Activated T-helper 1 cell treated with anti-CD3 and anti-CD28 coated beads, Interleukin-12 subunit alpha, Interleukin-12 subunit beta, Interleukin-2, Interleukin-4 antibody, amounts not matched to agents 30 ng/mL and 10 ng/mL and 1 ng/mL, durations not matched to agents 14 hours and 24 hours and 36 hours (primary cell): Measurements from ENCODE around the gene APBB2. TPM values are rescaled to one million over a fixed set of nuclear protein-coding genes. Genes with fewer than 3 reads are reported as not detected.

Source experiments
- DNase-seq: peaks from one replicate; pipeline ENCODE4 v3.0.0; 2021; ENCODE audit warnings: low spot score
- H3K27ac Mint-ChIP-seq: one replicate; pipeline ENCODE4 v1.8.0; 2021; ENCODE audit warnings: mild to moderate bottlenecking, mixed read lengths
- H3K27me3 Mint-ChIP-seq: one replicate; pipeline ENCODE4 v1.8.0; 2022; ENCODE audit warnings: mild to moderate bottlenecking, moderate library complexity, mixed read lengths; ENCODE audit not compliant: insufficient read depth
- H3K36me3 Mint-ChIP-seq: one replicate; pipeline ENCODE4 v1.8.0; 2021; ENCODE audit warnings: low read depth, mixed read lengths
- H3K4me1 Mint-ChIP-seq: one replicate; pipeline ENCODE4 v1.8.0; 2021; ENCODE audit warnings: low read depth, mixed read lengths
- H3K4me3 Mint-ChIP-seq: one replicate; pipeline ENCODE4 v1.8.0; 2021; ENCODE audit warnings: mild to moderate bottlenecking, moderate library complexity, mixed read lengths
- H3K9me3 Mint-ChIP-seq: one replicate; pipeline ENCODE4 v1.8.0; 2021; ENCODE audit warnings: mixed read lengths
- intact Hi-C: fragments of 100-400 bp; cut with micrococcal nuclease; formaldehyde crosslinking; loops from one replicate; pipeline ENCODE4 v1.15.1; 2024
- total RNA-seq: library from RNA; stranded (reverse); gene quantifications from 2 replicates; pipeline ENCODE4 v1.2.3, GENCODE V29; 2022

The APBB2 gene
- 11.0 and 11.3 TPM in 2 replicates for total RNA-seq

GRCh38 chr4:41214136-41214824 lies at the start of gene APBB2:
Gene APBB2, minus strand, starts transcription at chr4:41214542. Its CDS starts 181,288 bp downstream, at chr4:41033254.
- H3K4me1 Mint-ChIP-seq: peaks cover 27% of the 10 kb centered on the region
- H3K27me3 Mint-ChIP-seq: peaks cover 42% of the 10 kb centered on the region
- peak within 1 kb of the TSS; percentile 80 for H3K4me3 Mint-ChIP-seq
- H3K36me3 Mint-ChIP-seq: no peaks in the 10 kb centered on the region
- DNase-seq: peak; percentile 27
- no peak within 1 kb of the TSS for H3K27ac Mint-ChIP-seq
- intact Hi-C loops: loop anchor here (1.0 to 2.0 kb wide), 3 partner anchors 43 to 305 kb away; partner anchors contain the start of gene UCHL1
- no peaks in the 10 kb centered on the region for H3K9me3 Mint-ChIP-seq

GRCh38 chr4:41262198-41262597 lies 47.9 kb upstream of the APBB2 start:
- peaks cover 28% of the 10 kb centered on the region for H3K27me3 Mint-ChIP-seq
- peaks cover 5% of the 10 kb centered on the region for H3K4me1 Mint-ChIP-seq
- no peaks in the 10 kb centered on the region for H3K36me3 Mint-ChIP-seq
- H3K27ac Mint-ChIP-seq: no peak overlapping the region
- intact Hi-C loops: no loop called here
- H3K4me3 Mint-ChIP-seq: no peak overlapping the region
- H3K9me3 Mint-ChIP-seq: no peaks in the 10 kb centered on the region
- DNase-seq: no peak

GRCh38 chr4:41260116-41260733 lies 45.9 kb upstream of the APBB2 start:
- H3K4me3 Mint-ChIP-seq: no peak overlapping the region
- no peak overlapping the region for H3K27ac Mint-ChIP-seq
- intact Hi-C loops: no loop called here
- H3K4me1 Mint-ChIP-seq: peaks cover 5% of the 10 kb centered on the region
- DNase-seq: no peak
- no peaks in the 10 kb centered on the region for H3K9me3 Mint-ChIP-seq
- no peaks in the 10 kb centered on the region for H3K36me3 Mint-ChIP-seq
- peaks cover 42% of the 10 kb centered on the region for H3K27me3 Mint-ChIP-seq

GRCh38 chr4:41258783-41259182 lies 44.4 kb upstream of the APBB2 start:
- H3K9me3 Mint-ChIP-seq: no peaks in the 10 kb centered on the region
- no peak overlapping the region for H3K27ac Mint-ChIP-seq
- no peak for DNase-seq
- H3K27me3 Mint-ChIP-seq: peaks cover 42% of the 10 kb centered on the region
- no peak overlapping the region for H3K4me3 Mint-ChIP-seq
- H3K36me3 Mint-ChIP-seq: no peaks in the 10 kb centered on the region
- H3K4me1 Mint-ChIP-seq: peaks cover 5% of the 10 kb centered on the region
- intact Hi-C loops: no loop called here

- intact Hi-C loops: loop anchor here (2.0 kb wide), 1 partner anchor 43 kb away; the partner anchor contains the start of gene APBB2
- H3K27ac Mint-ChIP-seq: no peak overlapping the region
- H3K27me3 Mint-ChIP-seq: peaks cover 41% of the 10 kb centered on the region
- no peaks in the 10 kb centered on the region for H3K9me3 Mint-ChIP-seq
- H3K4me3 Mint-ChIP-seq: peak overlapping the region; percentile 77
- peaks cover 5% of the 10 kb centered on the region for H3K4me1 Mint-ChIP-seq
- no peak for DNase-seq
- no peaks in the 10 kb centered on the region for H3K36me3 Mint-ChIP-seq
These were observed 43.6 kb upstream of the APBB2 start for GRCh38 chr4:41257906-41258305.

GRCh38 chr4:41257257-41257901 lies 43.0 kb upstream of the APBB2 start:
- intact Hi-C loops: loop anchor here (2.0 kb wide), 1 partner anchor 43 kb away; the partner anchor contains the start of gene APBB2
- Mint-ChIP-seq H3K9me3 (no peaks in the 10 kb centered on the region), H3K27me3 (peaks cover 42% of the 10 kb centered on the region), H3K36me3 (no peaks in the 10 kb centered on the region), H3K4me1 (peaks cover 5% of the 10 kb centered on the region), H3K4me3 (peak overlapping the region; percentile 77), H3K27ac (no peak overlapping the region)
- DNase-seq: no peak

- Mint-ChIP-seq H3K36me3 (no peaks in the 10 kb centered on the region), H3K27me3 (peaks cover 42% of the 10 kb centered on the region), H3K27ac (no peak within 1 kb of the TSS), H3K4me3 (peak within 1 kb of the TSS; percentile 77), H3K4me1 (peaks cover 5% of the 10 kb centered on the region), H3K9me3 (no peaks in the 10 kb centered on the region)
- intact Hi-C loops: loop anchor here (2.0 kb wide), 1 partner anchor 42 kb away; the partner anchor contains the start of gene APBB2
- no peak for DNase-seq
These were observed 42.5 kb upstream of the APBB2 start, which contains the start of gene UCHL1 for GRCh38 chr4:41256740-41257256. Gene UCHL1, plus strand, starts transcription at chr4:41256928. Its CDS starts 49 bp downstream, at chr4:41256977.

GRCh38 chr4:41256131-41256739 lies 41.9 kb upstream of the APBB2 start:
- DNase-seq: no peak
- intact Hi-C loops: loop anchor here (2.0 kb wide), 1 partner anchor 41 kb away; the partner anchor contains the start of gene APBB2
- Mint-ChIP-seq H3K4me1 (peaks cover 5% of the 10 kb centered on the region), H3K27me3 (peaks cover 40% of the 10 kb centered on the region), H3K36me3 (no peaks in the 10 kb centered on the region), H3K4me3 (peak overlapping the region; percentile 9), H3K27ac (no peak overlapping the region), H3K9me3 (no peaks in the 10 kb centered on the region)

- intact Hi-C loops: no loop called here
- Mint-ChIP-seq H3K4me3 (no peak overlapping the region), H3K9me3 (no peaks in the 10 kb centered on the region), H3K36me3 (no peaks in the 10 kb centered on the region), H3K27ac (no peak overlapping the region), H3K4me1 (no peaks in the 10 kb centered on the region), H3K27me3 (peaks cover 6% of the 10 kb centered on the region)
- DNase-seq: no peak
These were observed 31.6 kb upstream of the APBB2 start for GRCh38 chr4:41245983-41246382.

- Mint-ChIP-seq H3K4me3 (no peak overlapping the region), H3K27ac (no peak overlapping the region), H3K9me3 (no peaks in the 10 kb centered on the region), H3K27me3 (peaks cover 4% of the 10 kb centered on the region), H3K4me1 (no peaks in the 10 kb centered on the region), H3K36me3 (no peaks in the 10 kb centered on the region)
- DNase-seq: no peak
- intact Hi-C loops: no loop called here
These were observed 27.6 kb upstream of the APBB2 start for GRCh38 chr4:41241919-41242318.

GRCh38 chr4:41236508-41236907 lies 22.2 kb upstream of the APBB2 start:
- DNase-seq: no peak
- H3K36me3 Mint-ChIP-seq: no peaks in the 10 kb centered on the region
- H3K9me3 Mint-ChIP-seq: no peaks in the 10 kb centered on the region
- H3K27ac Mint-ChIP-seq: no peak overlapping the region
- H3K4me1 Mint-ChIP-seq: no peaks in the 10 kb centered on the region
- no peak overlapping the region for H3K4me3 Mint-ChIP-seq
- intact Hi-C loops: no loop called here
- peaks cover 2% of the 10 kb centered on the region for H3K27me3 Mint-ChIP-seq

- Mint-ChIP-seq H3K4me1 (no peaks in the 10 kb centered on the region), H3K9me3 (no peaks in the 10 kb centered on the region), H3K36me3 (no peaks in the 10 kb centered on the region), H3K27ac (no peak overlapping the region), H3K4me3 (no peak overlapping the region), H3K27me3 (no peaks in the 10 kb centered on the region)
- intact Hi-C loops: no loop called here
- no peak for DNase-seq
These were observed 21.7 kb upstream of the APBB2 start for GRCh38 chr4:41236032-41236431.
